Transverse colon (tissue), 4 donors: Measurements from ENCODE around the gene PNPLA2. TPM values are rescaled to one million over a fixed set of nuclear protein-coding genes. Genes with fewer than 3 reads are reported as not detected.

Experiments used
- DNase-seq: peaks from one replicate; pipeline ENCODE4 v3.0.0-alpha.2; 2019
- H3K27ac ChIP-seq, 4 donors: fragments of 200-600 bp; sonication (generic); 2 replicates each; pipeline ENCODE4 v1.5.1; 2016 to 2018; ENCODE audit warnings: inconsistent platforms in 4 of 4
- H3K27me3 ChIP-seq: fragments of 200-600 bp; sonication (generic); 2 replicates; pipeline ENCODE4 v1.5.1; 2017; ENCODE audit warnings: inconsistent platforms
- H3K36me3 ChIP-seq, 4 donors: fragments of 200-600 bp; sonication (generic); 2 replicates each; pipeline ENCODE4 v1.5.1; 2017 to 2019; ENCODE audit warnings: inconsistent platforms in 4 of 4
- H3K4me1 ChIP-seq, 4 donors: fragments of 200-600 bp; sonication (generic); 2 replicates each; pipeline ENCODE4 v1.5.1; 2017 to 2020; ENCODE audit warnings: inconsistent platforms in 4 of 4
- H3K4me3 ChIP-seq, 4 donors: fragments of 200-600 bp; sonication (generic); 1 replicate in 1 of 4; 2 replicates in 3 of 4; pipeline versions ENCODE4 v1.5.1 to v1.6.1; 2017 to 2019; ENCODE audit warnings: inconsistent platforms in 4 of 4
- H3K9me3 ChIP-seq, 2 donors: fragments of 200-600 bp; sonication (generic); 2 replicates each; pipeline ENCODE4 v1.5.1; 2017 to 2019; ENCODE audit warnings: inconsistent platforms in 2 of 2
- EP300 ChIP-seq: sonication (generic); formaldehyde crosslinking; IDR thresholded peaks from one replicate; pipeline ENCODE4 v1.6.1; 2017; ENCODE audit warnings: antibody characterized with exemption, low read depth
- POLR2A ChIP-seq: fragments of 450-650 bp; IDR thresholded peaks from one replicate; pipeline ENCODE4 v1.6.1; 2016; ENCODE audit warnings: antibody characterized with exemption, mild to moderate bottlenecking, moderate library complexity
- POLR2AphosphoS5 ChIP-seq, 3 donors: sonication (generic); formaldehyde crosslinking; IDR thresholded peaks; one replicate each; pipeline ENCODE4 v1.6.1; 2016; ENCODE audit warnings: antibody characterized with exemption in 3 of 3
- WGBS, 2 donors: methylation state at CpG; one replicate each; pipeline ENCODE4 v1.1.5; 2018; ENCODE audit warnings: low coverage in 1 of 2; 5-methylcytosine and 5-hydroxymethylcytosine counted together
- in situ Hi-C, 4 donors: fragments of 200-750 bp; cut with MboI; loops; one replicate each; pipeline versions ENCODE4 v1.15.0 to v1.15.1; 2017; ENCODE audit warnings: low sequenced_read_pairs in 3 of 4, low pct_ligation_motif_present in 1 of 4, low pct_unique_long_range_greater_than_20kb in 1 of 4
- intact Hi-C: fragments of 100-400 bp; cut with DNase I; formaldehyde crosslinking; loops from one replicate; pipeline ENCODE4 v1.15.1; 2023; ENCODE audit warnings: low total_unique reads
- total RNA-seq, 4 donors: library from RNA; depleted of rRNA; stranded (reverse); fragments of >200 nt; gene quantifications; one replicate each; pipeline ENCODE4 v1.1.0, GENCODE V29; 2016
- TF ChIP-seq, protein P1 (sequence below), 5 experiments: fragments of 200-600 bp in 3 of 5; fragments of 450-650 bp in 2 of 5; sonication (generic) in 3 of 5; IDR thresholded peaks; 1 replicate in 2 of 5; 2 replicates in 3 of 5; pipeline ENCODE4 v1.5.1; 2016 to 2017; ENCODE audit warnings: antibody characterized with exemption in 5 of 5, inconsistent platforms in 3 of 5, mild to moderate bottlenecking in 2 of 5, moderate library complexity in 1 of 5

Gene PNPLA2
- total RNA-seq, 4 donors from 2014 or later: 61.7 to 821 (median 134) TPM

DNA sequence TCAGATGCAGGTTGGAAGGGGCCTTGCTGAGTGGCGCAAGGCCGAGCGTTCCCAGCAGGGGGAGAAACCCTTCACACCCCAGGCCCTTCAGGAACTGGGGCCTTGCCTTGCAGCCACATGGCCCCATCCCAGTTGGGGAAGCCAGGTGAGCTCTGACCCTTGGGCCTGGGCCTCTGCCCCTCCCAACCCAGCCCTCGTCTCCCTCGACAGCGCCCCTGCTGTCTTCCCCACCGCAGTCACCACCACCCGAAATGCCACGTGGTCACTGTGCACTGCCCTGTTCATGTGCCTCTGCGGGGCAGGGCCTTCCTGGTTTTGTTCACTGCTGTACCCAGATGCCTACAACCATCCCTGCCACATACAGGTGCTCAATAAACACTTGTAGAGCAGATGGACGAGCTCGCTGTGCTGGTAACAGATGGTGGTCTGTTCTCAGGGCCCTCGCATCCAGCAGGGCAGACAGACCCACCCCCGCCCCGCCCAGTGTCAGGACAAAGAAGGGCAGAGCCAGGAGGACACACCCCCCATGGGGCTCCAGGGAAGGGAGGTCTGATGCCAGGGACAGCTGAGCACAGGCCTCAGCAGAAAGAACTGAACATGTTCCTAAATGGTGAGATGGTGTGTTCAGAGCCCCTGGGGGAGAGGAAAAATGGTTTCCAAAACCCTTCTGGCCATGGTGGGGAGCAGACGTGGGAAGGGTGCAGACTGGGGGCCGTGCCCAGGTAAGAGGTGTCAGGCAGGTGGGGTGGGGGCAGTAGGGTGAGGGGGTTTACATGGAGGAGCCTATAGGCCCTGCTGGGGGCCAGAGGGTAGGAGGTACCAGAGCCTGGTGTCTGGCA is 19.9 kb downstream of the PNPLA2 start:
- in situ Hi-C loops: no loop called here

DNA sequence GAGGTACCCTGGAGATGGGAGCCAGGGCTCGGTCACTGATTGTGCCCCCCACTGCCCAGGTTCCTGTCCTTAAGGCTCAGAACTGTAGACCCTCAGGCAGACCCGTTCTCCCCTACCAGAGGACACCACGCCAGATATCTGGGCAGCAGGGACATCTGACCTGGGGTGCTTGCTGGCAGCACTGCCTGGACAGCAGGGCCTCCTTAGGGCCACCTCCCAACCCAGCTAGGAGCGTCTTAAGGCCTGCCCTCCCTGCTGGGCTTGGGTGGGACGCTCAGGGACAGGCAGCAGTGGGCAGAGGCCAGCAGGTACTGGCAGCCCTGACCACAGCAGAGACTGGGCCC is 20.5 kb downstream of the PNPLA2 start:
- TF ChIP-seq POLR2AphosphoS5 (IDR thresholded peaks at IDR 0.05): no peak
- TF ChIP-seq, protein P1, sequence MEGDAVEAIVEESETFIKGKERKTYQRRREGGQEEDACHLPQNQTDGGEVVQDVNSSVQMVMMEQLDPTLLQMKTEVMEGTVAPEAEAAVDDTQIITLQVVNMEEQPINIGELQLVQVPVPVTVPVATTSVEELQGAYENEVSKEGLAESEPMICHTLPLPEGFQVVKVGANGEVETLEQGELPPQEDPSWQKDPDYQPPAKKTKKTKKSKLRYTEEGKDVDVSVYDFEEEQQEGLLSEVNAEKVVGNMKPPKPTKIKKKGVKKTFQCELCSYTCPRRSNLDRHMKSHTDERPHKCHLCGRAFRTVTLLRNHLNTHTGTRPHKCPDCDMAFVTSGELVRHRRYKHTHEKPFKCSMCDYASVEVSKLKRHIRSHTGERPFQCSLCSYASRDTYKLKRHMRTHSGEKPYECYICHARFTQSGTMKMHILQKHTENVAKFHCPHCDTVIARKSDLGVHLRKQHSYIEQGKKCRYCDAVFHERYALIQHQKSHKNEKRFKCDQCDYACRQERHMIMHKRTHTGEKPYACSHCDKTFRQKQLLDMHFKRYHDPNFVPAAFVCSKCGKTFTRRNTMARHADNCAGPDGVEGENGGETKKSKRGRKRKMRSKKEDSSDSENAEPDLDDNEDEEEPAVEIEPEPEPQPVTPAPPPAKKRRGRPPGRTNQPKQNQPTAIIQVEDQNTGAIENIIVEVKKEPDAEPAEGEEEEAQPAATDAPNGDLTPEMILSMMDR (IDR thresholded peaks at IDR 0.05): no peak
- TF ChIP-seq EP300: no peak
- no peak for TF ChIP-seq POLR2A
- intact Hi-C loops: no loop called here
- in situ Hi-C loops: no loop called here
- Histone ChIP-seq H3K4me1 (peaks cover 22 to 88% (median 60%) of the 10 kb centered on the region in 4 donors), H3K36me3 (peaks cover 0 to 16% (median 6%) of the 10 kb centered on the region in 4 donors), H3K27me3 (peaks cover 11% of the 10 kb centered on the region), H3K4me3 (no peak overlapping the region), H3K9me3 (no peaks in the 10 kb centered on the region), H3K27ac (peak overlapping the region in 3 of 4 donors; percentile 7 to 91 (median 28))
- DNase-seq: no peak
- WGBS, 2 donors: 95% methylated on average over 4 of the region's 5 CpGs; no CpG with 5 or more reads in 1 of the 2 donors

More for the DNA sequence above, 19.9 kb downstream of the PNPLA2 start:
- Histone ChIP-seq H3K9me3 (no peaks in the 10 kb centered on the region), H3K4me1 (peaks cover 25 to 87% (median 60%) of the 10 kb centered on the region in 4 donors), H3K27ac (peak overlapping the region; percentile 7 to 91 (median 32)), H3K36me3 (peaks cover 0 to 16% (median 6%) of the 10 kb centered on the region in 4 donors), H3K27me3 (peaks cover 7% of the 10 kb centered on the region), H3K4me3 (no peak overlapping the region)
- TF ChIP-seq POLR2AphosphoS5 (IDR thresholded peaks at IDR 0.05) (no peak), POLR2A (peak; percentile 19)
- TF ChIP-seq, protein P1 (IDR thresholded peaks at IDR 0.05): peak in 3 of 5 experiments; percentile 21 to 34 (median 33)
- 55% methylated on average over 15 of the region's 17 CpGs; no CpG with 5 or more reads in 1 of the 2 donors for WGBS, 2 donors
- intact Hi-C loops: no loop called here
- peak; percentile 40 for DNase-seq

DNA sequence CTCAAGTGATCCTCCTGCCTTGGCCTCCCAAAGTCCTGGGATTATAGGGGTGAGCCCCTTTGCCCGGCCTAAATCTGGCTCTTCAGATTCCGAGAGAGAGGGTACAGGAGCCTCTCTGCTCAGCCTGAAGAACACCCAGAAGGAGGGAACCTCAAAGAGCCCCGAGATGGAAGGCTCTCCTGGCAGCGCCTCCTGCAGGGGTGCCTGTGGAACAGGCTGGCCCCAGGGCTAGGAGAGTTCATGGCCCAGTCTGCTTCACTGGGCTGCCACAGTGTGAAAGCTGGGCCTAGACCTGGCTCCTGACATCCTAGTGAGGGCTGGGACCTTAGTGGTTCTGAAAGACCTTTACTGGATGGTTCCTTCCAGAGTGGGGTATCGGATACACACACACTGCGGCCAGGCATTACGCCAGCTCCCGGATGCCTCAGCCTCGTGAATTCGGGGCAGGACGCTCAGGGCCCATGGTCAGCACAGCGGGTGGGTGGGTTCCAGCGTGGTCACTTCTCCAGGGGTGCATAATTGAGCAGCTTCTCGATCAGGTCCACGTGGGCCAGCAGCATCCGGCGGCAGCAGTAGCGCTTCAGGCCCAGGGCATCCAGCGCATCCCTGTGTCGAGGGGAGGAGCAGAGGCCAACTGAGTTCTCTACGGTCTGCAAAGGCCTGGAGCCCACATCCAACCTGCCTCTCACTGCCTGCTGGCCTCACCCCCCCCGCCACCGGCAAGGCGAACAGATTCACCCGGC is 21.3 kb downstream of the PNPLA2 start:
- no peak for DNase-seq
- Histone ChIP-seq H3K27me3 (peaks cover 11% of the 10 kb centered on the region), H3K4me1 (peaks cover 23 to 88% (median 60%) of the 10 kb centered on the region in 4 donors), H3K36me3 (peaks cover 0 to 16% (median 6%) of the 10 kb centered on the region in 4 donors), H3K9me3 (no peaks in the 10 kb centered on the region), H3K4me3 (no peak overlapping the region), H3K27ac (peak overlapping the region in 1 of 4 donors; percentile 91)
- TF ChIP-seq POLR2AphosphoS5 (IDR thresholded peaks at IDR 0.05): no peak
- TF ChIP-seq, protein P1 (IDR thresholded peaks at IDR 0.05): peak in 3 of 5 experiments; percentile 11 to 27 (median 13)
- peak; percentile 5 for TF ChIP-seq POLR2A
- intact Hi-C loops: loop anchor here (5.0 kb wide), 1 partner anchor 1922 kb away; no protein-coding TSS in a partner anchor
- in situ Hi-C loops: no loop called here
- 80 to 83% methylated on average over 3 to 20 of the region's 25 CpGs for WGBS, 2 donors

DNA sequence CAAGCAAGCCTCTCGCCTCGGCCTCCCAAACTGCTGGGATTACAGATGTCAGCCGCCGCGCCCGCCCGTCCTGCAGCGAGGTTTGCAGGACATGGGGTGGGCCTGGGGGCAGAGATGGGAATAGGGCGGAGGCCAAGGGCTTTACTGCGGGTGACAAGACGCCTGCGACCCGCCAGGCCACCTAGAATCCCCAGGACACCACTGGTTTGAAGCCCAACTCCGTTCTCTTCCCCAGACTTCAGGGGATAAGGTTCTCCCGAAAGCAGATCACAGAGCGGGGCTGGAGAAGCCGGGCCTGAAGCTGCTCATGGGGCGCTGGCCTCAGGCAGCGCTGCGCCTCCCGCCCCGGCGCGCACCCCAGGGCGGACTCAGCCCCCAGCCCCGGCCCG is 23.3 kb downstream of the PNPLA2 start:
- no peaks in the 10 kb centered on the region for H3K9me3 ChIP-seq
- peaks cover 21 to 82% (median 55%) of the 10 kb centered on the region in 4 donors for H3K4me1 ChIP-seq
- no peak for DNase-seq
- peaks cover 0 to 16% (median 6%) of the 10 kb centered on the region in 4 donors for H3K36me3 ChIP-seq
- WGBS, 2 donors: 0 to 1% methylated on average over 7 to 25 of the region's 27 CpGs
- intact Hi-C loops: loop anchor here (5.0 kb wide), 1 partner anchor 1920 kb away; no protein-coding TSS in a partner anchor
- H3K27ac ChIP-seq: peak overlapping the region; percentile 88 to 94 (median 90)
- peaks cover 11% of the 10 kb centered on the region for H3K27me3 ChIP-seq
- peak overlapping the region; percentile 62 to 98 (median 83) for H3K4me3 ChIP-seq
- TF ChIP-seq, protein P1 (IDR thresholded peaks at IDR 0.05): no peak
- TF ChIP-seq POLR2AphosphoS5 (IDR thresholded peaks at IDR 0.05): peak in 1 of 3 donors; percentile 10
- in situ Hi-C loops: no loop called here
